ENCODE measurements around the gene ADGRD1.

DNA sequence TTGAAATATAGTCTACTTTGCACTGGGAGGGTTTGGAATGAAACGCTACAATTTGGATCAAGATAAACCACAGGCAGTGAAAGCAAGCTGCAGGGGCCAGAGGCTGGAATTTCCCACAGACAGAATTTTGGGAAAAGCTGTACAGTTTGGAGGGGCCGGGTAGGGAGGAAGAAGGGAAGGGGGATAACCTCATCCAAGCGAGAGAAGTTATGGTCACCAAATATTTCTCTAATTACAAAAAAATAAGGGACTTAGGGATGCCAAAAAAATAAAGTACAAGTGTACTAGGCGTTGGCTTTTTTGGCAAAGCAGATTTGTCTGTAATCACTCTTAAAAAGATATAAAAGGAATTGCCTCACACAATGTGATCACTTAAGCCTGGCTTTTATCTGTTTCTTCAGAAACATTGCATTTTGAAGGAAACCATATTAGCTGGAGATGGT lies 31.2 kb upstream of the ADGRD1 start:
- TF ChIP-seq, protein P1, sequence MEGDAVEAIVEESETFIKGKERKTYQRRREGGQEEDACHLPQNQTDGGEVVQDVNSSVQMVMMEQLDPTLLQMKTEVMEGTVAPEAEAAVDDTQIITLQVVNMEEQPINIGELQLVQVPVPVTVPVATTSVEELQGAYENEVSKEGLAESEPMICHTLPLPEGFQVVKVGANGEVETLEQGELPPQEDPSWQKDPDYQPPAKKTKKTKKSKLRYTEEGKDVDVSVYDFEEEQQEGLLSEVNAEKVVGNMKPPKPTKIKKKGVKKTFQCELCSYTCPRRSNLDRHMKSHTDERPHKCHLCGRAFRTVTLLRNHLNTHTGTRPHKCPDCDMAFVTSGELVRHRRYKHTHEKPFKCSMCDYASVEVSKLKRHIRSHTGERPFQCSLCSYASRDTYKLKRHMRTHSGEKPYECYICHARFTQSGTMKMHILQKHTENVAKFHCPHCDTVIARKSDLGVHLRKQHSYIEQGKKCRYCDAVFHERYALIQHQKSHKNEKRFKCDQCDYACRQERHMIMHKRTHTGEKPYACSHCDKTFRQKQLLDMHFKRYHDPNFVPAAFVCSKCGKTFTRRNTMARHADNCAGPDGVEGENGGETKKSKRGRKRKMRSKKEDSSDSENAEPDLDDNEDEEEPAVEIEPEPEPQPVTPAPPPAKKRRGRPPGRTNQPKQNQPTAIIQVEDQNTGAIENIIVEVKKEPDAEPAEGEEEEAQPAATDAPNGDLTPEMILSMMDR (IDR thresholded peaks at IDR 0.05; ENCODE audit: insufficient read depth, low read length), result no peak
- TF ChIP-seq GABPA (IDR thresholded peaks at IDR 0.05; ENCODE audit: low read depth) (no peak), POLR2AphosphoS5 (IDR thresholded peaks at IDR 0.05; ENCODE audit: low read depth) (no peak)
- TF ChIP-seq, protein P2, sequence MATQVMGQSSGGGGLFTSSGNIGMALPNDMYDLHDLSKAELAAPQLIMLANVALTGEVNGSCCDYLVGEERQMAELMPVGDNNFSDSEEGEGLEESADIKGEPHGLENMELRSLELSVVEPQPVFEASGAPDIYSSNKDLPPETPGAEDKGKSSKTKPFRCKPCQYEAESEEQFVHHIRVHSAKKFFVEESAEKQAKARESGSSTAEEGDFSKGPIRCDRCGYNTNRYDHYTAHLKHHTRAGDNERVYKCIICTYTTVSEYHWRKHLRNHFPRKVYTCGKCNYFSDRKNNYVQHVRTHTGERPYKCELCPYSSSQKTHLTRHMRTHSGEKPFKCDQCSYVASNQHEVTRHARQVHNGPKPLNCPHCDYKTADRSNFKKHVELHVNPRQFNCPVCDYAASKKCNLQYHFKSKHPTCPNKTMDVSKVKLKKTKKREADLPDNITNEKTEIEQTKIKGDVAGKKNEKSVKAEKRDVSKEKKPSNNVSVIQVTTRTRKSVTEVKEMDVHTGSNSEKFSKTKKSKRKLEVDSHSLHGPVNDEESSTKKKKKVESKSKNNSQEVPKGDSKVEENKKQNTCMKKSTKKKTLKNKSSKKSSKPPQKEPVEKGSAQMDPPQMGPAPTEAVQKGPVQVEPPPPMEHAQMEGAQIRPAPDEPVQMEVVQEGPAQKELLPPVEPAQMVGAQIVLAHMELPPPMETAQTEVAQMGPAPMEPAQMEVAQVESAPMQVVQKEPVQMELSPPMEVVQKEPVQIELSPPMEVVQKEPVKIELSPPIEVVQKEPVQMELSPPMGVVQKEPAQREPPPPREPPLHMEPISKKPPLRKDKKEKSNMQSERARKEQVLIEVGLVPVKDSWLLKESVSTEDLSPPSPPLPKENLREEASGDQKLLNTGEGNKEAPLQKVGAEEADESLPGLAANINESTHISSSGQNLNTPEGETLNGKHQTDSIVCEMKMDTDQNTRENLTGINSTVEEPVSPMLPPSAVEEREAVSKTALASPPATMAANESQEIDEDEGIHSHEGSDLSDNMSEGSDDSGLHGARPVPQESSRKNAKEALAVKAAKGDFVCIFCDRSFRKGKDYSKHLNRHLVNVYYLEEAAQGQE (IDR thresholded peaks at IDR 0.05; ENCODE audit: insufficient replicate concordance, low read depth), result no peak
